HG02623 (cell line): Measurements from ENCODE around the gene THSD7A.

Source experiments
- ATAC-seq: cut with Tn5 transposase; IDR thresholded peaks from one replicate; pipeline ENCODE4 v1.9.1; 2021; ENCODE audit warnings: moderate library complexity; ENCODE audit not compliant: unreplicated experiment

THSD7A gene

GRCh38 chr7:11427686-11428273 is 404.2 kb downstream of the THSD7A start:
- ATAC-seq = peak; percentile 63

GRCh38 chr7:11424006-11424405 is 408.0 kb downstream of the THSD7A start:
- no peak for ATAC-seq

- ATAC-seq = no peak
Observed at GRCh38 chr7:11420049-11420448, 411.9 kb downstream of the THSD7A start.

GRCh38 chr7:11416641-11417458 is 415.1 kb downstream of the THSD7A start:
- ATAC-seq = no peak

GRCh38 chr7:11415101-11415500 is 416.9 kb downstream of the THSD7A start:
- ATAC-seq = no peak

GRCh38 chr7:11413901-11414300 is 418.1 kb downstream of the THSD7A start:
- no peak for ATAC-seq

- ATAC-seq = no peak
Observed at GRCh38 chr7:11412036-11412435, 420.0 kb downstream of the THSD7A start.

- no peak for ATAC-seq
Observed at GRCh38 chr7:11410656-11411644, 421.0 kb downstream of the THSD7A start.

GRCh38 chr7:11404355-11404754 is 427.6 kb downstream of the THSD7A start:
- ATAC-seq = no peak

GRCh38 chr7:11403781-11404180 is 428.2 kb downstream of the THSD7A start:
- ATAC-seq = no peak

- no peak for ATAC-seq
Observed at GRCh38 chr7:11394438-11394837, 437.6 kb downstream of the THSD7A start.

GRCh38 chr7:11379641-11380040 is 452.4 kb downstream of the THSD7A start:
- no peak for ATAC-seq

GRCh38 chr7:11376529-11376928 is 455.5 kb downstream of the THSD7A start:
- no peak for ATAC-seq

GRCh38 chr7:11374629-11375028 is 457.4 kb downstream of the THSD7A start:
- ATAC-seq = no peak

- ATAC-seq = no peak
Observed at GRCh38 chr7:11373546-11374142, 458.4 kb downstream of the THSD7A start.

- no peak for ATAC-seq
Observed at GRCh38 chr7:11369696-11370095, 462.3 kb downstream of the THSD7A start.

- no peak for ATAC-seq
Observed at GRCh38 chr7:11366118-11366517, 465.9 kb downstream of the THSD7A start.

GRCh38 chr7:11358637-11359036 is 473.4 kb downstream of the THSD7A start:
- ATAC-seq = no peak

- no peak for ATAC-seq
Observed at GRCh38 chr7:11355399-11356005, 476.5 kb downstream of the THSD7A start.

- ATAC-seq = no peak
Observed at GRCh38 chr7:11346302-11346701, 485.7 kb downstream of the THSD7A start.

- ATAC-seq = no peak
Observed at GRCh38 chr7:11345621-11346020, 486.4 kb downstream of the THSD7A start.
